GF-D8 (cell line): Measurements from ENCODE around the gene LRP4.

Experiments
- DNase-seq: peaks from one replicate; lab custom pipeline; 2025; lab: John Stamatoyannopoulos, UW

Gene LRP4

DNA sequence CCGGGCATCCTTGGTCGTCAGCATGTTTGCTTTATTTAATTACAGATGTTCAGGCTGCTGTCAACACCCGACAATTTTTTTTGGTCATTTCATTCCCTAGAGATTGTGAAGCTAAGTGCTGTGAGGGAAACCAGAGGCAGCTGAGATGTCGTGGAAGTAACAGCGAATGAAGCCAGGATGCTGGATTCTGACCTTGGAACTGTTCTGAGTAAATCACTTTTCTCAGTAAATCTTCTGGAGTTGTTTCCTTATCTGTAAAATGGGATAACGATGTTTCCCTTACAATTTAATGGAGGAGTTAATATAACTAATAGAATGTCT lies 71.9 kb downstream of the LRP4 start:
- DNase-seq, result no peak

DNA sequence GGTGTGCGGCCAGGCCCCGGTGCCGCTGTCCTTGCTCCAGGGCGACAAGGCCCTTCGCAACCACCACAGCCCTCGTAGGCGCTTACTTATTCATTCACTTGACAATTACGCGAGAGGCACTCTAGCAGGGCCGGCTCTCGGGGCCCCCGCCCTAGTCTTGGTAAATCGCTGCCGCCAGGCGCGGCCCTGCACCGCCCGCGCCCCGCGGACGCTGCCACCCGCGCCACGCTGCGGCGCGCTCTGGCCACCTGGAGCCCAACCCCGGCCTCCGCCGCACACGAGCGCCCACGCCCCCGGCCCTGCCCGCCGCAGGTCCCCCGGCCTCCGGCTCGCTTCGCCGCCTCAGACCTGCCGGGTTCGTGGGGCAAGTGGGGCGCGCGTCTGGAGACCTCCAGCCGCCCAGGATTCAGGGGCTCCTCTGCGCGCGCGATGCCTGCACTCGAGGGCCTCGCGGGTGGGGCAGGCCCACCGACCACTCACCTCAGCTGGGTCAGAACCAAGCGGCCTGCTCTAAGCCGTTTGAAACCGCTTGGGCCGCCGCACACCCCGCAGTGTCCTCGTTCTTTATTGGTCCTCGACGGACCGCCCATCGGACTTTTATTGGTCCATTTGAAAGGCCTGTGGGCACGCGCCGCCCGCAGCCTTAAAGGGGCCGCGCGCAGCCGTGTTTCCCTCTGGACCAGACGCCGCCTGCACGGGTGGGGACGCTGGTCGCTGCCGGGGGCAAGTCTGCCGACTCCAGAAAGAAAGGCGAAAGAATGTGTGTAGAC lies 72.4 kb downstream of the LRP4 start, which contains the start of gene CKAP5:
TSS of gene CKAP5 (minus strand) at position 541 of the 770 bp plus-strand sequence. CDS start 25,049 bp downstream, outside the sequence.
- DNase-seq, result peak; percentile 43

DNA sequence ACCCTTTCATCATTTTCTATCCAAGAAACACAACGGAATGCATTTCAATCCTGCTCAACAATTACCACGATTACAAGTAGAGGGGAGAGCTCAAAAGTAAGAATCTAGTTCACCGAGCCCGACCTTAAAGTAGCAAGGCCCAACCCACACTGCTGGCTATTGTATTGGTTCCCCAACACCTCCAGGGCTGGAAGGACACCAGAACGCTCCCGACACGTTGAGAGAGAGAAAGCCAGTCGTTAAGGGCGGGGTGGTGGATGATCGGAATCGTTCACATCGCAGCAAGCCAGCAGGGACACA lies 73.0 kb downstream of the LRP4 start:
- DNase-seq, result no peak

DNA sequence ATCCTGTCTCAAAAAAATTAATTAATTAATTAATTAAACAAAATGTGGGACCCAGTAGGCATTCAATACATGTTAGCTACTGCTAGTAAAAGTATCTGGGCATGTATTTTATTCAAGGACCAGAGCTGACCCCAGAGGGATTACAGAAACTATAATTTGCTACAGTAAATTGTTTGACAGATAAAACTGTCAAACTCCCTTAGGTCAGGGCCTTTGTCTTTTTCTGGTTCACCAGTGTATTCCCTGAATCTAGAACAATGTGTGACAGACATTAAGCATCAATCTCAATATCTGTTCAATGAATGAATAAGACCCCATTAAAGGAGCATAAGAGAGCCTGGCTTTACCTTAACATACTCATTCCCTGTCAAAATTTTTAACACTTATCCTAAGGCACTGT lies 78.2 kb downstream of the LRP4 start:
- DNase-seq, result no peak

DNA sequence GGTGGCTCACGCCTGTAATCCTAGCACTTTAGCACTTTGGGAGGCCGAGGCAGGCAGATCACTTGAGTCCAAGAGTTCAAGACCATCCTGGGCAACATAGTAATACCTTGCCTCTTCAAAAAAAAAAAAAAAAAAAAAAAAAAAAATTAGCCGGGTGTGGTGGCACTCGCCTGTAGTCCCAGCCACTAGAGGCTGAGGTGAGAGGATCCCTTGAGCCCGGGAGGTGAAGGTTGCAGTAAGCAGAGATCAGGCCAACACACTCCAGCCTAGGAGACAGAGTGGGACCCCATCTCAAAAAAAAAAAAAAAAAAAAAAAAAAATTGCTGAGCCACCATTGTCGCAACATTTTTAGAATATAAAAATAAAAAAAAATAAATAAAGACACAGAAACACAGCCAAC lies 79.8 kb downstream of the LRP4 start:
- no peak for DNase-seq

DNA sequence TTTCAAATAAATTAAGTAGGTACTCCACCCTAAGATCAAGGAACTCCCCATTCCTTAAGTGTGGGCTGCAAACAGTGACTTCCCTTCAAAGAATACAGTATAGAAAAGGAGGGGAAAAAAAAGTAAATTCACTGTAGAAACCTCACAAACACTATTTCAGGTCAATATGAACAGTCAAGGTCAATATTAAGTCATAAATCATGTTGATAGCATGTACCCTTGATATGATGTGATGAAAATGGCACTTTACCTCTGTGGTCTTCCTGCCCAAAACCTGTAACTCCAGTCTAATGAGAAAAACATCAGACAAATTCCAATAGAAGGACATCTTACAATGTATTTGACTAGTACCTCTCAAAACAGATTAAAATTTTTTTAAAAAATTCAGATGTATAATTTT lies 80.5 kb downstream of the LRP4 start:
- no peak for DNase-seq

DNA sequence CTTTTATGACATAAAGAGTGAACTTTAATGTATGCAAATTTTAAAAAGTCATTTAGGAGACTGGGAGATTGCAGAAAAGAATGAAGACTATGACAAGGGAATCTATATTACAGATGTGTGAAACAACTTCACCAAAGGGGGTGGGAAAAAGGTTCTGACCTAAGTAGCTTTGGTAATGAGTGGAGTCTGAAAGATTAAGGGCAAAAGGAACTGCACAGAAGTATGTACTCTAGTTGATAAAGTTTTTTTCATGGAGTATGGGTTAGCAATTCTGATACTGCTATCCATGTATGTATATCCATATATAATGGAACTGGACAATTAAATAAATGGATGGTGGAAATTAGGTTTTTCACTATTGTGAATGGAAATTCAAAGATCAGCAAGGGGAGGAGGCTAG lies 81.5 kb downstream of the LRP4 start:
- no peak for DNase-seq

DNA sequence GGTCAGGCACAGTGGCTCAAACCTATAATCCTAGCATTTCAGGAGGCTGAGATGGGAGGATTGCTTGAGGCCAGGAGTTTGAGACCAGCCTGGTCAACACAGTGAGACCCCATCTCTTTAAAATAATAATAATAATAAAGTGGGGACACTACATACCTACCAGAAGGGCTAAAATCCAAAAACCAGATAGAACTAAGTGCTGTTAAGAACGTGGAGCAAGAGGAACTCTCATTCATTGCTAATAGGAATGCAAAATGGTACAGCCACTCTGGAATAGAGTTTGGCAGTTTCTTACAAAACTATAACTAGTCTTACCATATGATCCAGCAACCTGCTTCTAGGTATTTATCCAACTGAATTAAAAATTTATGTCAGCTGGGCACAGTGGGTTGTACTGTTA lies 81.9 kb downstream of the LRP4 start:
- no peak for DNase-seq

DNA sequence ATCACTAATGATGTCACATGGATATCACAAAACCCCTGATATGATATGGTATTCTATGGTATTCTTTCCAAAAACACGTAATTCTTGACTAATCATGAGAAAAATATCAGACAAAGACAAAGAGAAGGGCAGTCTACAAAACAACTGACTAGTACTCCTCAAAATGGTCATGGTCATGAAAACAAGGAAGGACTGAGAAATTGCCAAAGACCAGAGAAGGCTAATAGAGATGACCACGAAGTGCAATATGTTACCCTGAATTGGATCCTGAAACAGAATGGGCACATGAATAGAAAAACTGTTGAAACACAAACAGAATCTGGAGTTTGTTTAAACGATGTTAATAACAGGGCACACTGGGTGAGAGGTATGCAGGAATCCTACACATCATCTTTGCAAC lies 82.5 kb downstream of the LRP4 start:
- no peak for DNase-seq

DNA sequence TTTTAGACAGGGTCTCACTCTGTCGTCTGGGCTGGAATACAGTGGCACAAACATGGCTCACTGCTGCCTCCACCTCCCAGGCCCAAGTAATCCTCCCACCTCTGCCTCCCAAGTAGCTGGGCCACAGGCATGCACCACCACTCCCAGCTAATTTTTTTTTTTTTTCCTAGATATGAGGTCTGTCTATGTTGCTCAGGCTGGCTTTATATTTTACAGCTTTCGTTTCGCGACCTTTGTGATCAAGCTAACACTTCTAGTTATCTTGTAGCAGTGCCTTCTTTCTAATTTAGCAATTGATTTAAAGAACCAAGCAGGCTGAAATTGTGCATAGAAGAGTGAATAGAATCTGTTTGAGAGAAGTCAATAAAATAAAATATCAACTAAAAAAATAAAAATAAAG lies 83.5 kb downstream of the LRP4 start:
- DNase-seq, result no peak

DNA sequence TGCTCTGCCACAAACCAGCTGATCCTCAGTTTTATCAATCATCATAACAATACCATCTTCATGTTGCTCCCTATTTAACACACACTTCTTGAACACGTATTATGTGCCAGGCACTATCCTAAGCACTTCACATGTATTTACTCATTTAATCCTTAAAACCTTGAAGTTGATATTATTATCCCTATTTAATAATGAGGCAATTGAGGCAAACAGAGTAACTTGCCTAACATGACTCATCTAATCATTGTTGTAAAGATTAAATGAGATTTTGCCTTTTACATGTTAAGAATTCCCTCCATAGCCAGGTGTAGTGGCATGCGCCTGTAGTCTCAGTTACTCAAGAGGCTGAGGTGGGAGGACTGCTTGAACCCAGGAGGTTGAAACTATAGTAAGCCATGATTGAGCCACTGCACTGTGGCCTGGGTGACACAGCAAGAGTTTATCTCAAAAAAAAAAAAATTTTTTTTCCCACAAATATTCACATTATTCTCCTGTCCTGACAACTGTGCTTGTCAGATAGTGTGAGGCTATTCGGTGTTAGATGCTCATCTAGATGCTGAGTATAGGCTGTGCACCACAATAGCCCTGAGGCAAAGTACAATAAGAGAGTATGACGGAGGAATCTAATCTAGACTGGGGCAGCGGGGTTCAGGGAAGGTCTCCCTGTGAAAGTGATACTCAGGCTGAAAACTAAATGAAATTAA lies 85.7 kb downstream of the LRP4 start:
- DNase-seq, result no peak

DNA sequence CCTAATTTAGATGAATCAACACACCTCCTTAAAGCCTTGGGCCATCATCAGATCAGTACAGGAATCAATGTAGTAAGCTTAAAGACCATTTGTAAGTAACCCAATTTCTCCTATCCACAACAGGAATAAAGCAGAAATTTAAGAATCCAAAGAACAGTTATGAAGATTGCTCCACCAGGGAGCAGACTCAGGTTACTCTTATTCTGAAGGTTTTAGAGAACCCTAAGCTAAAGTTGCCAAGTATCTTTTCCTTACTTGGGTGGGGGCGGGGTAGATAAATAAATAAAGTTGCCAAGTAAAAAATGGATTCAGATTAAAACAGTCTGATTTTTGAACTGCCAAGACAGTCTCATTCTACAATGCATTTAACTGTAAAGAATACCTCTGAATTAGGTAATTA lies 90.4 kb downstream of the LRP4 start:
- no peak for DNase-seq

DNA sequence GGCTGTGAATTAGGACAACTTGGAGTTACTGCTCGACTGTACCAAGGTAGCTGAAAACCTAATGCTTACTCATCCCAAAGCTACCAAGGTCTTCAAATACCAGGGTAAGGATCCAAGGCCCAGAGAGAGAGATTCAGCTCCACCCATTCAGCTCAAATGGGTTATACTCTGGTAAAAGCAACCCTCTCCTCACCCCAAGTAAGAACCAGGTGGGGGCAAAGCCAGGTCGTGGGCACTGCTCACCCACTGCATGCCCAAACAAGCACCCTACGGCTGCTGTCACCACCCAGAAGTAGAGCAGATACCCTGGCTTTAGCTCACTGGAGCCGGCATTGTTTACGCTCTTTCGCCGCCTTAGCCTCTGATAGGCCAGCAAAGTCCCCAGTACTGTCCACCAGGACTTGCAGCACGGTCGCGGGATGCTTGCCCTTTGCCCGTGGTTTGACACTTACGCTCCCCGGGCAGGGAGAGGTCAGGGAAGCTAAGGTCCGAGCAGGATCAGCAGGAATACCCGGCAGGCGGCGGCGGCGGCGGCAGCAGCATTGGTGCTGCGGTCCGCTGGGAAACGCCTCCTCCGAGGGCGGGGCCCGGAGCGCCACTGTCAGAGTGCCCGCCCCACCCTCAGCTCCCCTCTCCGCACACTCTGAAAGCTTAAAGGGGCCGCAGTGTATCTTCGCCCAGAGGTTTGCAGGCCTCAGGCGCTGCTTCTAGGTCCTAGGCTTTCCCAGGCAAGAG lies 91.9 kb downstream of the LRP4 start:
- DNase-seq, result no peak

DNA sequence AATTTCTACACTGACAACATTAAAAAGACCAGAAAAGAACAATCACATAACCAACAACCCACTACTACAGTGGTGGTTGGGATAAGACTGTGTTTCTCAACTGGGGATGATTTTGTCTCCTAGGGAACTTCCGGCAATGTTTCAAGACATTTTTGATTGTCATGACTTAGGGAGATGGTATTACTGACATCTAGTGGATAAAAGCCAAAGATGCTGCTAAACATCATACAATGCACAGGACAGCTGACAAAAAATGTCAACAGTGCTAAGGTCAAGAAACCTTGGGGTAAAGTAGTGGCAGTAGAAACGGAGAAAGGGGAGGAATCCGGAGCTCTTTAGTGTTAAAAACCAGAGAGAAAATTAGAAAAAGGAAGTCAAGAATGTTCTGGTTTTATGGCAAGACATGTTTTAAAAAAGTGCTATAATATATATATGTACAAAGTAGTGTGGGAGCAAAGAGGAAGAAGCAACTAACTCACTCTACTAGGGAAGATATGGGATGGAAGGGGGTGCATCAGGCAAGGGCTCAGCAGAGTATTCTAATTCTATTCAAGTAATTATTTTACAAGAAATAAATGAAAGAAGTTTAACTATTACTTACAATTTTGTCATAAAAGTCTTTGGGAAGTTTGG lies 109.4 kb downstream of the LRP4 start:
- DNase-seq, result peak; percentile 17
